Neural cell (in vitro differentiated cells): ENCODE results near the gene NBPF26. TPM values are rescaled to one million over a fixed set of nuclear protein-coding genes. Genes with fewer than 3 reads are reported as not detected.
A peak's percentile ranks its signal among the peaks of the same experiment; 100 is the strongest.
"Not testable (repeated sequence)": the region's sequence is repeated elsewhere in the genome, so short reads cannot be mapped to it uniquely, and the experiment has no call there.

Experiments
- H2AFZ ChIP-seq: fragments of 200-600, 300-800 bp; sonication (generic), shearing (Covaris generic); 2 replicates; pipeline ENCODE4 v1.6.0; 2014; ENCODE audit warnings: low read depth, mild to moderate bottlenecking, antibody characterized with exemption, low read length, moderate library complexity
- H3F3A ChIP-seq: fragments of 200-600 bp; shearing (Covaris generic); 2 replicates; pipeline ENCODE4 v1.6.1; 2016; ENCODE audit warnings: mild to moderate bottlenecking, moderate library complexity, mixed read lengths, antibody characterized with exemption, low read length; ENCODE audit not compliant: insufficient read depth, poor library complexity, severe bottlenecking
- H3K27ac ChIP-seq: fragments of 200-600, 300-800 bp; sonication (generic), shearing (Covaris generic); 2 replicates; pipeline ENCODE4 v1.5.1; 2014; ENCODE audit warnings: mild to moderate bottlenecking, low read length, moderate library complexity
- H3K27me3 ChIP-seq: fragments of 300-800, 200-600 bp; sonication (generic), shearing (Covaris generic); 2 replicates; pipeline ENCODE4 v1.6.0; 2014; ENCODE audit warnings: mild to moderate bottlenecking, low read depth, low read length, moderate library complexity; ENCODE audit not compliant: insufficient read depth
- H3K36me3 ChIP-seq: fragments of 300-800, 200-600 bp; sonication (generic), shearing (Covaris generic); 2 replicates; pipeline ENCODE4 v1.5.1; 2014; ENCODE audit warnings: mild to moderate bottlenecking, antibody characterized with exemption, low read length, moderate library complexity; ENCODE audit not compliant: insufficient read depth
- H3K4me2 ChIP-seq: fragments of 300-800, 200-600 bp; sonication (generic), shearing (Covaris generic); 2 replicates; pipeline ENCODE4 v1.6.0; 2014; ENCODE audit warnings: mild to moderate bottlenecking, low read length
- H3K4me3 ChIP-seq: fragments of 300-800, 200-600 bp; sonication (generic), shearing (Covaris generic); 2 replicates; pipeline ENCODE4 v1.5.1; 2014; ENCODE audit warnings: mild to moderate bottlenecking, low read length, moderate library complexity
- H3K79me2 ChIP-seq: fragments of 200-600 bp; shearing (Covaris generic); replicated peaks from 2 replicates; pipeline ENCODE4 v1.6.0; 2014; ENCODE audit warnings: mild to moderate bottlenecking, low read length, moderate library complexity; ENCODE audit not compliant: insufficient read depth
- H3K9ac ChIP-seq: fragments of 300-800, 200-600 bp; sonication (generic), shearing (Covaris generic); 2 replicates; pipeline ENCODE4 v1.6.1; 2016; ENCODE audit warnings: mild to moderate bottlenecking, low read length, mixed read lengths
- H3K9me2 ChIP-seq: fragments of 200-600 bp; shearing (Covaris generic); 2 replicates; pipeline ENCODE4 v1.6.1; 2016; ENCODE audit warnings: mild to moderate bottlenecking, low read length, mixed read lengths; ENCODE audit not compliant: insufficient read depth
- H3K9me3 ChIP-seq: fragments of 200-600, 300-800 bp; sonication (generic), shearing (Covaris generic); 2 replicates; pipeline ENCODE4 v1.6.1; 2016; ENCODE audit warnings: mild to moderate bottlenecking, mixed run types, low read length, moderate library complexity, mixed read lengths
- H4K20me1 ChIP-seq: fragments of 200-600 bp; shearing (Covaris generic); 2 replicates; pipeline ENCODE4 v1.6.1; 2016; ENCODE audit warnings: mild to moderate bottlenecking, mixed run types; ENCODE audit not compliant: insufficient read depth
- POLR2AphosphoS5 ChIP-seq: IDR thresholded peaks from 2 replicates; pipeline ENCODE4 v1.6.1; 2012
- polyA plus RNA-seq: library from polyadenylated mRNA; depleted of rRNA; stranded (reverse); fragments of >200 nt; gene quantifications from 2 replicates; pipeline ENCODE4 v1.2.3, GENCODE V29; 2014

Gene NBPF26
- polyA plus RNA-seq, 1 donor from 2014 or later = 10.8 TPM

- H3K9ac ChIP-seq, H3K4me2 ChIP-seq, H3K27ac ChIP-seq, H4K20me1 ChIP-seq, H3K4me3 ChIP-seq, H3K9me3 ChIP-seq, H3K79me2 ChIP-seq, H3K27me3 ChIP-seq, H3F3A ChIP-seq, H2AFZ ChIP-seq, H3K36me3 ChIP-seq, H3K9me2 ChIP-seq: not testable (repeated sequence)
Measured at GRCh38 chr1:120844945-120845330, 121.2 kb downstream of the NBPF26 start.

GRCh38 chr1:120849400-120850286 lies 125.9 kb downstream of the NBPF26 start:
- not testable (repeated sequence) for H3K9ac ChIP-seq, H4K20me1 ChIP-seq, H3F3A ChIP-seq, H3K9me3 ChIP-seq, H2AFZ ChIP-seq, H3K36me3 ChIP-seq, H3K79me2 ChIP-seq, H3K27me3 ChIP-seq, H3K9me2 ChIP-seq, H3K27ac ChIP-seq, H3K4me2 ChIP-seq
- peak overlapping the region; percentile 49 for H3K4me3 ChIP-seq

GRCh38 chr1:120850287-120850536 lies 126.5 kb downstream of the NBPF26 start:
- H3F3A ChIP-seq, H3K79me2 ChIP-seq, H3K9me2 ChIP-seq, H3K36me3 ChIP-seq, H4K20me1 ChIP-seq, H3K27ac ChIP-seq, H3K9me3 ChIP-seq, H3K4me2 ChIP-seq, H2AFZ ChIP-seq, H3K27me3 ChIP-seq: not testable (repeated sequence)
- H3K9ac ChIP-seq = peak overlapping the region; percentile 12
- H3K4me3 ChIP-seq = peak overlapping the region; percentile 49

GRCh38 chr1:120850537-120851421 lies 127.0 kb downstream of the NBPF26 start:
- H3K4me2 ChIP-seq, H2AFZ ChIP-seq, H3F3A ChIP-seq, H3K36me3 ChIP-seq, H3K9me2 ChIP-seq, H3K9me3 ChIP-seq, H3K79me2 ChIP-seq, H4K20me1 ChIP-seq, H3K27me3 ChIP-seq: not testable (repeated sequence)
- Histone ChIP-seq H3K27ac (peak overlapping the region; percentile 52), H3K4me3 (peak overlapping the region; percentile 49), H3K9ac (peak overlapping the region; percentile 12)
- peak; percentile 91 for TF ChIP-seq POLR2AphosphoS5

- not testable (repeated sequence) for H2AFZ ChIP-seq, H3K4me2 ChIP-seq, H3K9me2 ChIP-seq, H3K36me3 ChIP-seq, H3K9ac ChIP-seq, H3K9me3 ChIP-seq, H3K4me3 ChIP-seq, H3F3A ChIP-seq, H4K20me1 ChIP-seq, H3K79me2 ChIP-seq, H3K27me3 ChIP-seq, H3K27ac ChIP-seq
Measured at GRCh38 chr1:120858144-120858543, 134.4 kb downstream of the NBPF26 start.

- H2AFZ ChIP-seq, H3K4me2 ChIP-seq, H3K9me3 ChIP-seq: not testable (repeated sequence)
Measured at GRCh38 chr1:120859615-120860234, 136.0 kb downstream of the NBPF26 start.

GRCh38 chr1:120878206-120878605 lies 154.5 kb downstream of the NBPF26 start:
- H3K4me3 ChIP-seq, H3K27me3 ChIP-seq, H3F3A ChIP-seq: not testable (repeated sequence)

More at GRCh38 chr1:120859615-120860234, 136.0 kb downstream of the NBPF26 start:
- H3K36me3 ChIP-seq, H3K4me3 ChIP-seq, H3K27ac ChIP-seq, H3K9me2 ChIP-seq, H3K9ac ChIP-seq, H3F3A ChIP-seq, H4K20me1 ChIP-seq, H3K27me3 ChIP-seq, H3K79me2 ChIP-seq: not testable (repeated sequence)

More at GRCh38 chr1:120878206-120878605, 154.5 kb downstream of the NBPF26 start:
- H3K9me3 ChIP-seq, H3K9me2 ChIP-seq, H3K27ac ChIP-seq, H3K4me2 ChIP-seq, H3K79me2 ChIP-seq, H3K36me3 ChIP-seq, H3K9ac ChIP-seq, H4K20me1 ChIP-seq, H2AFZ ChIP-seq: not testable (repeated sequence)
